ENCODE data around the gene ZFTA. TPM values are rescaled to one million over a fixed set of nuclear protein-coding genes. Genes with fewer than 3 reads are reported as not detected.

Gene ZFTA
- total RNA-seq, 2 experiments from 2014 or later: 4.1 to 4.3 TPM

- no peak for TF ChIP-seq CTCF (IDR thresholded peaks at IDR 0.05)
- ChIA-PET POLR2A (interaction anchor here (1.1 to 1.4 kb wide), 2 partner anchors 45 to 69 kb away, joined by 3 to 4 read pairs; partner anchors contain the start of gene MARK2), CTCF (interaction anchor here (0.7 to 2.9 kb wide), 9 partner anchors 10 to 380 kb away, joined by 3 to 26 read pairs (median 3); partner anchors contain the start of gene MARK2)
- intact Hi-C loops (cut with micrococcal nuclease): no loop called here
- peaks cover 10% of the 10 kb centered on the region for H3K4me1 Mint-ChIP-seq (ENCODE audit: low read depth)
- no peak overlapping the region for H3K27ac Mint-ChIP-seq
- H3K36me3 Mint-ChIP-seq (ENCODE audit: low read depth): no peaks in the 10 kb centered on the region
- peaks cover 8% of the 10 kb centered on the region for H3K27me3 Mint-ChIP-seq
- ATAC-seq (peak; percentile 56), DNase-seq (peak; percentile 72)
- no peaks in the 10 kb centered on the region for H3K9me3 Mint-ChIP-seq
- H3K4me3 Mint-ChIP-seq: peak overlapping the region; percentile 42
Observed at GRCh38 chr11:63769042-63769713, 603 bp upstream of the ZFTA start.

GRCh38 chr11:63767565-63768236 is 874 bp downstream of the ZFTA start:
- ATAC-seq: peak; percentile 18
- Mint-ChIP-seq H3K27ac (peak overlapping the region; percentile 44), H3K4me1 (ENCODE audit: low read depth) (peaks cover 10% of the 10 kb centered on the region), H3K4me3 (peak overlapping the region; percentile 82), H3K36me3 (ENCODE audit: low read depth) (no peaks in the 10 kb centered on the region), H3K9me3 (no peaks in the 10 kb centered on the region), H3K27me3 (peaks cover 8% of the 10 kb centered on the region)
- CTCF ChIA-PET: interaction anchor here (0.8 to 3.5 kb wide), 22 partner anchors 12 to 381 kb away, joined by 3 to 26 read pairs (median 4); partner anchors contain the start of gene RCOR2
- POLR2A ChIA-PET: interaction anchor here (0.6 to 1.3 kb wide), 2 partner anchors 51 to 101 kb away, joined by 3 read pairs; no protein-coding TSS in a partner anchor
- no peak for TF ChIP-seq CTCF (IDR thresholded peaks at IDR 0.05)
- intact Hi-C loops (cut with micrococcal nuclease): no loop called here
- DNase-seq: peak; percentile 62

- ATAC-seq (no peak), DNase-seq (no peak)
- ChIA-PET POLR2A (interaction anchor here (0.6 to 0.8 kb wide), 2 partner anchors 63 to 85 kb away, joined by 3 read pairs; partner anchors contain the start of gene RTN3), CTCF (interaction anchor here (0.8 to 3.5 kb wide), 19 partner anchors 12 to 382 kb away, joined by 3 to 26 read pairs (median 5); partner anchors contain the start of gene RCOR2)
- intact Hi-C loops (cut with micrococcal nuclease): no loop called here
- no peak overlapping the region for H3K27ac Mint-ChIP-seq
- H3K4me1 Mint-ChIP-seq (ENCODE audit: low read depth): peaks cover 10% of the 10 kb centered on the region
- H3K36me3 Mint-ChIP-seq (ENCODE audit: low read depth): no peaks in the 10 kb centered on the region
- no peak for TF ChIP-seq CTCF (IDR thresholded peaks at IDR 0.05)
- no peaks in the 10 kb centered on the region for H3K9me3 Mint-ChIP-seq
- H3K27me3 Mint-ChIP-seq: peaks cover 7% of the 10 kb centered on the region
- H3K4me3 Mint-ChIP-seq: peak overlapping the region; percentile 82
Observed at GRCh38 chr11:63767267-63767564, 1.4 kb downstream of the ZFTA start.

GRCh38 chr11:63766531-63767235 is 1.9 kb downstream of the ZFTA start:
- intact Hi-C loops (cut with micrococcal nuclease): no loop called here
- CTCF ChIA-PET: interaction anchor here (0.7 to 3.5 kb wide), 13 partner anchors 28 to 382 kb away, joined by 3 to 26 read pairs (median 7); no protein-coding TSS in a partner anchor

More at GRCh38 chr11:63766531-63767235, 1.9 kb downstream of the ZFTA start:
- POLR2A ChIA-PET: interaction anchor here (0.6 to 0.9 kb wide), 3 partner anchors 50 to 85 kb away, joined by 3 read pairs; partner anchors contain the start of gene RTN3
- Mint-ChIP-seq H3K4me1 (ENCODE audit: low read depth) (peaks cover 10% of the 10 kb centered on the region), H3K4me3 (peak overlapping the region; percentile 82), H3K36me3 (ENCODE audit: low read depth) (no peaks in the 10 kb centered on the region), H3K27ac (no peak overlapping the region), H3K27me3 (peaks cover 6% of the 10 kb centered on the region), H3K9me3 (no peaks in the 10 kb centered on the region)
- ATAC-seq (no peak), DNase-seq (no peak)
- no peak for TF ChIP-seq CTCF (IDR thresholded peaks at IDR 0.05)

Measured in activated CD8-positive, alpha-beta T cell treated with anti-CD3 and anti-CD28 coated beads for 36 hours (primary cell).